Activated CD4-positive, alpha-beta T cell treated with anti-CD3 and anti-CD28 coated beads, Interleukin-2, amount 50 U/mL, for 24 hours (primary cell): ENCODE data around the gene BATF.

Experiments used
- DNase-seq, 2 donors: peaks; one replicate each; pipeline ENCODE4 v3.0.0-alpha.2; 2020; ENCODE audit warnings: low read depth in 1 of 2, low spot score in 1 of 2

The BATF gene

GRCh38 chr14:75559451-75560222 lies 37.4 kb downstream of the BATF start:
- peak in 1 of 2 donors; percentile 68 for DNase-seq

GRCh38 chr14:75561013-75561432 lies 38.8 kb downstream of the BATF start:
- DNase-seq: peak in 1 of 2 donors; percentile 47

- peak in 1 of 2 donors; percentile 77 for DNase-seq
These were observed 39.8 kb downstream of the BATF start for GRCh38 chr14:75562089-75562488.

- no peak for DNase-seq
These were observed 40.2 kb downstream of the BATF start for GRCh38 chr14:75562489-75562888.

GRCh38 chr14:75563931-75564330 lies 41.7 kb downstream of the BATF start:
- DNase-seq: no peak

- no peak for DNase-seq
These were observed 42.8 kb downstream of the BATF start for GRCh38 chr14:75565056-75565455.

- peak; percentile 57 to 84 for DNase-seq
These were observed 44.1 kb downstream of the BATF start for GRCh38 chr14:75566321-75566720.

GRCh38 chr14:75566752-75567151 lies 44.5 kb downstream of the BATF start:
- no peak for DNase-seq

- no peak for DNase-seq
These were observed 45.9 kb downstream of the BATF start for GRCh38 chr14:75568140-75568539.

GRCh38 chr14:75568791-75569190 lies 46.5 kb downstream of the BATF start:
- DNase-seq: no peak

GRCh38 chr14:75570797-75571196 lies 48.5 kb downstream of the BATF start:
- no peak for DNase-seq

- no peak for DNase-seq
These were observed 49.8 kb downstream of the BATF start for GRCh38 chr14:75572104-75572503.

GRCh38 chr14:75577090-75577489 lies 54.8 kb downstream of the BATF start:
- no peak for DNase-seq

GRCh38 chr14:75577729-75578101 lies 55.4 kb downstream of the BATF start:
- DNase-seq: peak; percentile 49 to 64

GRCh38 chr14:75578102-75578785 lies 56.0 kb downstream of the BATF start, which contains the start of gene FLVCR2:
Gene FLVCR2 (plus strand): TSS chr14:75578620. CDS start chr14:75578973, 353 bp downstream.
- no peak for DNase-seq

- DNase-seq: no peak
These were observed 56.6 kb downstream of the BATF start for GRCh38 chr14:75578786-75579337.

- DNase-seq: no peak
These were observed 57.1 kb downstream of the BATF start for GRCh38 chr14:75579338-75579864.

GRCh38 chr14:75579882-75580281 lies 57.6 kb downstream of the BATF start:
- DNase-seq: no peak

- no peak for DNase-seq
These were observed 65.1 kb downstream of the BATF start for GRCh38 chr14:75587388-75587787.

- no peak for DNase-seq
These were observed 67.7 kb downstream of the BATF start for GRCh38 chr14:75589931-75590330.

- DNase-seq: no peak
These were observed 69.2 kb downstream of the BATF start for GRCh38 chr14:75591331-75591946.
